Measurements from ENCODE around the gene TUBGCP2. TPM values are rescaled to one million over a fixed set of nuclear protein-coding genes. Genes with fewer than 3 reads are reported as not detected.

TUBGCP2 gene
- polyA plus RNA-seq, 5 donors, result 45.4 to 60.0 (median 54.9) TPM

DNA sequence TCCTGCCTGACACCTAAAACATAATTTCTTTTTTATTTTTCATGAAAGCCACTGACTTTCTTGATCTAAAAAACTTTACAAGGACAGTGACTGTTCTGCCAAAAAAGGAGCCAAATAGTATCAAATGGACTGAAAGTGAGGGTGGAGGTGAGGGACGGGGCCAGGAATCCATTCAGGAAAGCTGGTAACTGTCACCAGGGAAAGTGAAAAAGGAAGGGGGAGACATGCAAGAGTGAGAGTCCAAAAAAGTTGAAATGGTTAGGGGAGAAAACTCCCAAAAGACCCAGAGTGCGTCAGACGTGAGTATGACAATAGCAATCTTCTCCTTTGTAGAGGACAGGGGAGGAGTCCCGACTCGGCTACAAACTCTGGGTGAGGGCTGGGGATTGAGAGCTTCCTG, 35.6 kb upstream of the TUBGCP2 start:
- DNase-seq, result no peak

DNA sequence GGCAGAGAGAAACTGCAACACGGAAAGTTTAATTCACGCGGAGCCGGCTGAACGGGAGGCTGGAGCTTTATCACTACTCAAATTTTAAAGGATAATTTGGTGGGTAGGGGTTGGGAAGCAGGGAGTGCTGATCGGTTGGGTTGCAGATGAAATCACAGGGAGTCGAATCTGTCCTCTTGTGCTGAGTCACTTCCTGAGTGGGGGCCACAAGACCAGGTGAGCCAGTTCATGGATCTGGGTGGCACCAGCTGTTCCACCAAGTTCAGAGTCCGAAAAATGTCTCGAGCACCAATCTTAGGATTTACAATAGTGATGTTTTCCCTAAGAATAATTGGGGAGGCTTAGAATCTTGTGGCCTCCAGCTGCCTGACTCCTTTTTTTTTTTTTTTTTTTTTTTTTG, 34.9 kb upstream of the TUBGCP2 start:
- no peak for DNase-seq

DNA sequence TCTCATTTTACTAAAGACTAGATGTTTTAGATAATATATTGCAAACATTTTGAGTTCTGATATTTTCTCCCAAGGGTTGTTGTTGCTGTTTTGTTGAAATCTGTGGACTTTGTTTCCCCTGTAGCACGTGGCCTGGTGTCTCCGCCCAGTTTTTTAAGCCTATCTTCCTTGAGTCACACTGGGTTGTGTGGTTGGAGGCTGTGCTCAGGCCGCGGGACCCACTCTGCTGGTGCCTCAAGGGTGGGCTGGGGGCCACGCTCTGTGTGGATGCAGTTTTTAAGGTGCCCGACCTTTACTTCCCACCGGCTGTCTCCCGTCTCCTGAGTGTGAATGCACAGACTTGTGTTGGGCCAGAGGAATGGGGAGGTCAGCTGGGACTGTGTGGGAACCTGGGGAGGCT, 34.3 kb upstream of the TUBGCP2 start:
- no peak for DNase-seq

DNA sequence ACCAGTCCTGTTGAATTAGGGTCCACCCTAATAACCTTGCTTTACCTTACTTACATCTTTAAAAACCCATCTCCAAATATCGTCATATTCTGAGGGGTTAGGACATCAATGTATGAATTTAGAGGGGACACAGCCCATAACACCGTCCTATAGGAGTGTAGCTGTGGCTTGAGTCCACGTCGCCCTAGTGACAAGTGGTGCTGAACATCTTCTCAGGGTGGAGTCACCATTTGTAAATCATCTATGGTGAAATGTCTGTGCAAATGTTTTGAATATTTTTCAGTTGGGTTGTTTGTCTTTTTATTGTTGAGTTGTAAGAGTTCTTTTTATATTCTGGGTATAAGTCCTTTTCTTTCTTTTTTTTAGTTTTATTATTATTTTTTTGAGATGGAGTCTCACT, 33.3 kb upstream of the TUBGCP2 start:
- DNase-seq, result no peak

DNA sequence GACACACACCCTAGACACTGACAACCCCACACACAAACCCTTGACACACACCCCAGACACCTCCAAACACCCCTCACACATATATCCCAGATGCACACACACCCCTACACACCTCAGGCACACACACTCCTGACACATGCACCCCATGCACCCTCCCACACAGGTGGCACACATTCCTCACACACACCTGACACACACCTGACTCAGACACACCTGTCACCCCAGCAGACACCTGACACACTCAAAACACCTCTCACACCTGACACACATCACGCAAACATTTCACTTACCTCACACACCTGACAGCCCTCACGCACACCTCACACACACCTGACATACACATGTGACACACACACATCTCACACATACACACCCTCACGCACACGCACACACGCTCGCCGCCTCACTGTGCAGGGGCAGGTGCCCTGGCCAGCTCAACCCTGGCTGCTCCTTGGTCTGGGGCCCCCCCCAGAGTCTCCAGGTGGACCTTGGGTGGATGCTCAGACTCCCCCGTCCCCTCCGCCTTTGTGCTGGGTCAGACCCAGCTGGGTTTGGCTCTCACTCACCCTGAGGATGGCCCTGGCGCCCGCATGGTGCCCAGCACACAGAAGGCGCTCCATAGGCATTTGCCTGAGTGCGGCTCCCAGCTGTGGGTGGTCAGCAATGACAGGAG, 31.2 kb upstream of the TUBGCP2 start:
- no peak for DNase-seq

DNA sequence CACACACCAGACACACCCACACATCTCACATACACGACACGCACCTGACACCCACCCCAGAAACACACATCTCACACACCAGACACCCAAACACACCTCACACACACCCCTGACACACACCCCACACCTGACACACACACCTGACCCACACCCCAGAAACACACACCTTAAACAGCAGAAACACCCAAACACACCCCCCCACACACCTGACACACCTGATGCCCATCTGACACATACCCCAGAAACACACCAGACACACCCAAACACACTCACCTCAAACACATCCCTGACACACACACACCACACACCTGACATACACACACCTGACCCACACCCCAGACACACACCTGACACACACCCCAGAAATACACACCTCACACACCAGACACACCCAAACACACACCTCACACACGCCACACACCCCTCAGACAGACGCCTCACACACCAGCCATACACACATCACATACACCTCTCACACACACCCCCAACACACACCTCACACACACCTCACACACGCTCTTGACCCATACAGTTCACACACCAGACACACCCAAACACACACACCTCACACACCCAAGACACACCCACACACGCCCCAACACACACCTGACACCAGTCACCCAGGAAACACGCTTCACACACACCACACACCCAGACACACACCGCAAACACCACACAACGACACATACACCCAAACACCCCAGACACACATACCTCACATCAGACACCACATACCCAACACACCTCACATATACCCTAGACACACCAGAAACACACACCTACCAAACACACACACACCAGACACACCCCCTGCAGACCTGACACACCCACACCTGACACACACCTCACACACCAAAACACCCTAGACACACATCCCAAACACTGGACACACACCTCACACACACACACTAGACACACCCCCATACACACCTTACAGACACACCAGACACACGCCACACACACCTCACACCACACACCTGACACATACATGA, 29.7 kb upstream of the TUBGCP2 start:
- no peak for DNase-seq

DNA sequence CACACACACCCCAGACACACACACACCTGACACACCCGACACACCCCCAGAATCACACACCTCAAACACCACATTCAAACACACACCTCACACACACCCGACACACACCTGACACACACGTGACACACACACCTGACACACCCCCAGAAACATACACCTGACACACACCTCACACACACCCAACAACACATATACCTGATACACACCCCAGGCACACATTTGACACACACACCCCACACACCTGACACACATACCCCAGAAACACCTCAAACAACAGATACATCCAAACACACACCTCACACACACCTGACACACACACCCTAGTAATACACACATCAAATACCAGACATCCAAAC, 28.7 kb upstream of the TUBGCP2 start:
- no peak for DNase-seq

DNA sequence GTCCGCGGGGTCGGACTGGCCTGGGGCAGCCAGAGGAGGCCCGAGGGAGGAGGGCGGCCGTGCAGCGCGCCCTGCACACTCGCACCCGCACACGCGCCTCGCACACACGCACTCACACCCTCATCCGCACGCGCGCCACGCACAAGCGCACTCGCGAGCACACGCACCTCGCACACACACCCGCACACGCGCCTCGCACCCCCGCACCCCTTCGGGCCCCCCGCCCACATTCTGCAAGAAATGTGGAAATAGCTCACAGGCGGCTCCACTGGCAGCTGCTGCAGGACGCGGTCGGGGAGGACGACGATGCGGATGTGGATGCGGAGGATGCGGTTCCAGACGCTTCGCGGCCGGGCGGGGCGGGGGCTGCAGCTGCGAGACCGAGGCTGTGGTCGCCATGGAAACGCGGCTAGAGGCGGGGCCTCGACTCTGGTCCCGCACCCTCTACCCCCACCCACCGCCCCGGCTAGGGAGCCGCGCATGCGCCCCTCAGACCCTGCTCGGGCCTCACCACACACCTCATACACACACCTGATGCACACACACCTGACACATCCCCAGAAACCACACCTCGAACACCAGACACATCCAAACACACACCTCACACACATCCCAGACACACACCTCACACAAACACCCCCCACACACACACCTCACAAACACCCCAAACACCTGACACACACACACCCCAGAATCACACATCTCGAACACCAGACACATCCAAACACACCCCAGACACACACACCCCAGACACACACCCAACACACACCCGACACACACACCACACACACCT, 28.1 kb upstream of the TUBGCP2 start, which contains the start of gene CALY:
CALY (minus strand) TSS at position 320 of the 793 bp plus-strand sequence. CDS start 7,907 bp downstream, outside the sequence.
- no peak for DNase-seq

DNA sequence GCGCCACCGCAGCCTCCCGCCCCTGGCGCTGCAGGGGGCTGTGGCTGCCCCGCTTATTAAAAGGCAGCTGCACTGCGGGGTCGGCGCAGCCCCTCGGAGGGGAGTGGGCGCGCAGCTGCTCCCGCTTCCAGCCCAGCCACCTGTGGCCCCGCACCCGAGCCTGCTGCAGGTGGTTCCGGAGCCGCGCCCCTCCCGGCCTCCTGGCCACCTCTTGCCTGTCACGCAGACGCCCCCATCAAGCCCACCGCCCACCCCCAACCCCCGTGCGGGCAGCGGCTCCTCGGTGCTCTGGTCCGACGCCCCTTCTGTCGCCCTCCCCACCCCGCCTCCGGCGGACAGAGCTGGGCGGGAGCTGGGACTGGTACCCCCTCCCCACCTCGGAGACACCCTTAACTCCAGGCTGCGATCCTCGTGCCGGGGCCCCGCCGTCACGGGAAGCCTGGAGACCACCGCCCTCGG, 27.5 kb upstream of the TUBGCP2 start:
- DNase-seq, result no peak

DNA sequence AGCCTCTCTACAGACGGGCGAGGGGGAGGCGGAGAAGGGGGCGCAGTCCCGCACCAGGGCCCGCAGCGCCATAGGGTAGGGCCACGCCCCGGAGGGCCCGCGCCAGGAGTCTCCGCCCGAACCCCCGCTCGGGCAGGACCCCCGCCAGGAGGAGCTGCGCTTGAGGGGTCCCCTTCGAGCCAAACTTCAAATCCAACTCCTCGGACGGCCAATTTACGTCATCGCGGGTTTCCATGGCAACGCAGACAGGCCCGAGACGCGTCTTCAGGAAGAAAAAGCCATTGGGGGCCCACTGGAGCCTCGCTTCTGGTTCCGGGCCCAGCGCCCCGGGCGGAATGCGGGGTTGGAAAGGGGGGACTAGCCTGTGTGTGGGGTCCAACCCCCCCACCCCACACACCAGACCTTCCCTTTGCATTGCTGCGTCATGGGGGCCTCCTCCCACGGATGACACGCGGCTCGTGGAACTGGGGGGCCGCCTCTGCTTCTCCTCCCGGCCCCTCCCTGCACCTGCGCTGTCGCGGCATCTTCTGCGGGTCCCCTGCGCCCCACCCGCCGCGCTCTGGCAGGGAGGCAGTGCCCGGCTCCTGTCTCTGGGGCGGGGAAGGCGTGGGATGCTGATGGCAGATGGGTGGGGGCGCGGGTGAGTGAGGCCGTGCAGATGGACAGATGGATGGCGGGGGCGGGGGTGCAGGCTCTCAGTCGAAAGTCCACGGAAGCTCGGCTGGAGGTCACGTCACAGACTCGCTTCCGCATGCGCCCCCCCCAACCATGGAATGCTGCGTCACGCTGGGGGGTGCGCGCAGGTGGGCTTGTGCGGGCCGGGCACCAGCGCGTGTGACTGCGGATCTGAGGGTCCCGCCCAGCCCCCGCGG, 26.8 kb upstream of the TUBGCP2 start:
- DNase-seq, result peak; percentile 52 to 63

DNA sequence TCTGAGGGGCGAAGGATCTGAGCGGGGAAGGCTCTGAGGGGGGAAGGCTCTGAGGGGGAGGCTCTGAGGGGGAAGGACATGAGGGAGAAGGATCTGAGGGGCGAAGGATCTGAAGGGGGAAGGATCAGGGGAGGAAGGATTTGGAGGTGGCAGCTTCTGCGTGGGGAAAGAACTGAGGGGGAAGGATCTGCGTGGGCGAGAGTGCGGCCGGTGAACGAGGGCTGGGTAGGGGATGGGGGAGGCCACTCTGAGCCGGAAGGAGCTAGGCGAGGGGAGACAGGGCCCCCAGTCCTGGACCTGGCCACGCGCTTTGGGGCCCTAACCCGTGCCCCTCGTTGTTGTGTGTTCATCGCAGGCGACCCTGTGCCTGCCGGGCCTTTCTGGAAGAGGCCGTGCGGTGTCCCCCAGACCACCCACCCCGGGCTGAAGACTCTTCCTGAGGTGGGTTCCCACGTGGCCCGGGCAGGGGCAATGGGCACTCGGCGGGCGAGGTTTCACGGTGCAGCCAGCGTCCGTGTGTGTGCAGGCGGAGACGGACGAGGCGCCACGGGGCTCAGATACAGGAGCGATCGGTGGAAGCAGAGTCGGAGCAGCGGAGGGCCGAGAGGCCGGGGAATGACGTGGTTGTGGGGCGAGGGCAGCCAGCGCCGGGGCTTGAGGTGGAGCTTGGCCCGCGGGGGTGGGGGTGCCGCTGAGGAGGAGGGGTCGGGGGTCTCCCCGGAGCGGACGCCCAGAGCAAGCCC, 26.0 kb upstream of the TUBGCP2 start:
- DNase-seq, result no peak

DNA sequence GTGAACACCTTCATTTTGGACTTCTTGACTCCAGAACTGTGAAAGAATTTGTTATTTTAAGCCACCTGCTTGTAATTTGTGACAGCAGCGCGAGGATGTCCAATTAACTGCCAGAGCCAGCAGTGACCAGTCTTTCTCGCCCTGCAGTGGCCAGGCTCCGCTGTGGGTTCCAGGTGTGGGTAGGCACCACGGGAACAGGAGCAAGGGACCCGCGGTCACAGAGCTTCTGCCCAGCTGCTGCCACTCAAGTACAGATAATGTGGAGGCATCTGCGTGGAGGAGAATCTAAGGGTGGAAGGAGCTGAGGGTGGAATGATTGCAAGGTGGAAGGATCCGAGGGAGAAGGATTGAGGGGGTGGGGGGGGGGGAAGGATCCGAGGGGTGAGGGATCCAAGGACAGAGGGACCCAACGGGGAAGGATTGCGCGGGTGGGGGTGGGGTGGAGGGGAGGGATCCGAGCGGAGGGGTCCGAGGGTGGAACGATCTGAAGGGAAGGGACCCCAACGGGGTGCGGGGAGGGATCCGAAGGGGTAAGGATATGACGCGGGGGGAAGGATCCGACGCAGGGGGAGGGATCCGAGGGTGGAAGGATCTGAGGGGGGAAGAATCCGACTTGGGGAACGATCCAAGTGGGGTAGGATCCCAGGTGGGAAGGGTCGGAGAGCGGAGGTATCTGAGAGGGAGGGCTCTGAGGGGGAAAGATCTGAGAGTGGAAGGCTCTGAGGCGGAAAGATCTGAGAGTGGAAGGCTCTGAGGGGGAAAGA, 24.4 kb upstream of the TUBGCP2 start:
- no peak for DNase-seq

DNA sequence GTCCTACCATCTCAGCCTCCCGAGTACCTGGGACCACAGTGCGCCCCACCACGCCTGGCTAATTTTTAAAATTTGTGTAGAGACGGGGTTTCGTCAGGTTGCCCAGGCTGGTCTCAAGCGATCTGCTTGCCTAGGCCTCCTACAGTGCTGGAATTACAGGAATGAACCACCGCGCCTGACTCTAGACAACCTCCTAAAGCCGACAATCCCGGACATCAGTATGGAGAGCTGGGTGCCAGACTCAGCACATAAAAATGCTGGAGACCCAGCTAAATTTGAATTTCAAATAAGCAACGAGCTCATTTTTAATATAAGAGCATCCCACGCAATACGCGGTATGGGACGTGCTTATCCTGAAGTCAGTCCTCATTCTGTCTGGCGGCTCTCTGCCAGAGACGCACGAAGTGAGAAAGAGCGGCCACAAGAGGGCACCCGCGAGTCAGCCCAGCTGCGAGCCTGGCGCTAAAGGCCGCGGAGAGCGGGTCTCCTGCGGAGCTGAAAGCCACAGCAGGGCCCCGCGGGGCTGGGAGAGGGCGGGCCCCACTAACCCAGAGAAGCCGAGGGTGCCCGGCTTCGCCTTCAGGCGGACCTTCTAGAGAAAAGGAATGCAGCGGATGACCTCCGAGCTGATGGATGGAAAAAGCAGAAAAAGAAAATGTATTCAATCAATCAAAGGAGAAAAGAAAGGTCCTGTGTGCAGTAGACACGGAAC, 21.0 kb upstream of the TUBGCP2 start:
- peak; percentile 80 to 83 for DNase-seq

DNA sequence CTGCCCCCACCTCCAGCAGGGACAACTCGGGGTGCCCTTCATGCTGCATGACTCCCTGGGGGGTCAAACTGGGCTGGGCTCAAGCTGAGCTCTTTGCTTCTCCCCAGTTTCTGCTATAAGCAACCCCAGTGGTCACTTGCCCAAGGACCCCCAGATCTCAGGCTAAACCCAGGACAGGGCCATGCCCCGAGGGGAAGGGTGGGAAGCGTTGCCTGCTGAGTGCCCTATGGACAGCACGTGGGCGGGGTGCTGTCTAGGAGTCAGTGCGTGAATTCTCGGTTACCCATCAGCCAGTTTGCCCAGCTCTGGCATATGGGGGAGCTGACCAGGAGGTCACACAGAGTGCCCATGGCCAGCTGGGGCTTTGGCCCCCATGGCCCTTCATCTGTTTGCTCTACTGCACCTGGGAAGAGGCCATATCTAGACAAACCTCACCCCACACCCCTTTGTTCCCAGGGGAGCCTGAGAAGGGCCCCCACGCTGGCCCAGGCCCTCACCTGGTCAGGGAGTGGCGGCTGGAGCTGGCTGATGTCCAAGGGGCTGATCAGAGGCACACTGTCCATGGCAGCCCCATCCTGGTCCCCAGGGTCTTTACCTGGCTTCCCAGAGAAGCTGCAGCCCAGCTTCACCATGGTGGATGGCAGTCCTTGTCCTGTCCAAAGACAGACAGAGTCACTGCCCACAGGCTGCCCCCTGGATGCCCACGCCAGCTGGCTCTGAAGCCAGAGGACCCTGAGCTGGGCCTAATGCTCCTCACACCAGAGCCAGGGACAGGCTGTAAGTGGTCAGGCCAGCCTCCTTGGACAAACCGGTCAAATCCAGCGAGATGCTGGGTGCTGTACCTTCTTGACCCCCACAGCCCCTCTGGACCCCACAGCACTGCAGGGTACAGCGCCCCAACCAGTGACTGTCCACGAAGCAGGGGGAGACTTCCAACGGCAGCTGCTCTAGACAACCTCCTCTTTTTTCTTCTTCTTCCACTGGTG, 20.0 kb upstream of the TUBGCP2 start:
- no peak for DNase-seq

DNA sequence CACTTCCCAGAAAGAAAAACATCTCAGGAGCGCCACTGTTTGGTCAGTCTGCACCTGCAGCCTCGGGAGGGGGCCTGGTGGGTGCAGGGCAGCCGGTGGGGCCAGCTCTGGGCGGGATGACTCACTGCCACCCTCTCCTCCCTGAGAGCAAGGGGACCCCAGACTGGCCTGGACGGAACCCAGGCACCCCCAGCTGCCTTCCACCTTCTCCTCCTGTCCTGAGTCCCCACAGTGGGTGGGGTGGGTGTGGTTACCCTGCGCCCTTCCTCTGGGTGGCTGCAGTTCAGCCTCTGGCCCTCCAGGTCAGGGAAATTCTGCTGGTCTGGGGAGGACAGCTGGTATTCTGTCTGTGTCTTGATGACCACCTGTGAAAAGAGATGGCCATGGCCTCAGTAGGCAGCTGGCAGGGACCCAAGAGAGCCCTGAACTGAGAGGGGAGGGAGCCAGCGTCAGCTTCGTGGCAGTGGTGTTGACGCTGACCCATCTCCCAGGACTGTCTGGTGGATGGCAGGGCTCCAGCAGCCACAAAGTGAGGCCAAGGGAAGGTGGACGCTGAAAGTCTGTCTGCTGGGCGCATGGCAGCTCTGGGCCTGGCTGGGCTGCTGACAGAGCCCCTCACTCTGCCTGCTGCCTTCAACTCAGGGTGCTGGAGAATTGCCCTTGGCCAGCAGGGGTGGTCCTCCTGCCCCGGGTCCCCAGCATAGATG, 19.1 kb upstream of the TUBGCP2 start:
- no peak for DNase-seq

DNA sequence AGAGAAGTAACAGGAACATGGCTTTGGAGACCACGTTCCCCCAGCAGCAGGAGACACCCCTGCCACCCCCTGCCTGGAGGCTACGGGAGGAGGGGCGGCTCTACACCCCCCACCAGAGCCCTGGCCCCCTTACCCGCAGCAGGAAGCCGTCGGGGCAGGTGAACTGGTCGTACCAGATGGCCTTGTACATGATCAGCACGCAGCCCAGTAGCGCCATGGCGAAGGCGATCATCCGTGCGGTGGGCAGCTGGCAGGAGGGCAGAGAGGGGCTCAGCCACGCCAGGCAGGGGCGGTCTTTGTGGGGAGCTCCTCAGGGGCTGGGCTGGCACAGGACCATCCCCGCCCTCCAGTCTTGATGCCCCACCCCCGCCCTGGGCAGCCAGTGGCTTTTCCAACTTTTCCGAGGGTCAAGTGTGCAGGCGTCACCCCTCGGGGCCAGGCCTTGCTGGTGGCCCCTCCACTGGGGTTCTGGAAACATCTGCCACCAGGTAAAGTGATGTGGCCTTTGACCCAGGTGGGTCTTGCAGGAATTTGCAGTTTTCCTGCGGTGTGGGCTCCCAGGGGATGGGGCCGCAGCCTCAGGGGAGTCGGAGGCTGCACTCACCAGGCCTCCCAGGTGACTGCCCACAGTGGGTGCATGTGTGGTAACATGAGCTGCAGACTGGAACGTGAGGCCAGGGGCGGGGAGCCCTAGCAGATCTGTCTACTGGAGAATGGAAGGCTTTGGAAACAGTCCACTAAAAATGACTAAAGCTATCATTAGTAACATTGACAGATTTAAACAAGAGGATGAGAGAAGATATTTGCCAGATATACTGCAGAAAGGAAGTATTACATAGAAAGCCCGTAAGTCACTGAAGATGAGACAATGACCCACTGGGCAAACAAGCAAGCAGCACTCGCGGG, 18.3 kb upstream of the TUBGCP2 start:
- DNase-seq, result no peak
